Measurements from ENCODE around the gene PRKAG2. TPM values are rescaled to one million over a fixed set of nuclear protein-coding genes. Genes with fewer than 3 reads are reported as not detected.
"Not testable (repeated sequence)": the region's sequence is repeated elsewhere in the genome, so short reads cannot be mapped to it uniquely, and the experiment has no call there.

PRKAG2 gene
- total RNA-seq, 1 experiment from 2014 or later = 73.9 TPM

GRCh38 chr7:151539088-151539671, 337.7 kb downstream of the PRKAG2 start:
- POLR2A ChIA-PET = interaction anchor here (0.8 to 3.2 kb wide), 4 partner anchors 11 to 270 kb away, joined by 3 to 9 read pairs (median 4); partner anchors contain the start of gene RHEB
- Mint-ChIP-seq H3K27me3 (ENCODE audit: insufficient read depth, unreplicated experiment) (no peaks in the 10 kb centered on the region), H3K36me3 (ENCODE audit: insufficient read depth, unreplicated experiment) (no peaks in the 10 kb centered on the region), H3K27ac (ENCODE audit: low read depth, unreplicated experiment) (no peak overlapping the region), H3K4me1 (ENCODE audit: insufficient read depth, unreplicated experiment) (peaks cover 7% of the 10 kb centered on the region), H3K9me3 (ENCODE audit: unreplicated experiment) (no peaks in the 10 kb centered on the region), H3K4me3 (ENCODE audit: unreplicated experiment) (no peak overlapping the region)
- CTCF ChIA-PET = interaction anchor here (0.6 to 1.1 kb wide), 5 partner anchors 13 to 215 kb away, joined by 3 to 7 read pairs (median 3); no protein-coding TSS in a partner anchor
- BruUV-seq (replicated peaks) = no TSS peak
- TF ChIP-seq CTCF (IDR thresholded peaks at IDR 0.05; ENCODE audit: unreplicated experiment) = no peak
- no peak for DNase-seq (ENCODE audit: unreplicated experiment)
- intact Hi-C loops (cut with micrococcal nuclease) = no loop called here

- Mint-ChIP-seq H3K9me3 (ENCODE audit: unreplicated experiment) (no peaks in the 10 kb centered on the region), H3K4me3 (ENCODE audit: unreplicated experiment) (no peak overlapping the region), H3K27ac (ENCODE audit: low read depth, unreplicated experiment) (no peak overlapping the region), H3K36me3 (ENCODE audit: insufficient read depth, unreplicated experiment) (peaks cover 5% of the 10 kb centered on the region), H3K4me1 (ENCODE audit: insufficient read depth, unreplicated experiment) (peaks cover 7% of the 10 kb centered on the region), H3K27me3 (ENCODE audit: insufficient read depth, unreplicated experiment) (no peaks in the 10 kb centered on the region)
- no TSS peak for BruUV-seq (replicated peaks)
- TF ChIP-seq CTCF (IDR thresholded peaks at IDR 0.05; ENCODE audit: unreplicated experiment) = no peak
- DNase-seq (ENCODE audit: unreplicated experiment) = no peak
- ChIA-PET POLR2A (interaction anchor here (0.5 to 3.2 kb wide), 3 partner anchors 14 to 976 kb away, joined by 3 to 9 read pairs (median 3); partner anchors contain the start of gene RHEB), CTCF (interaction anchor here (0.6 to 1.1 kb wide), 5 partner anchors 14 to 221 kb away, joined by 3 to 7 read pairs (median 3); no protein-coding TSS in a partner anchor)
- intact Hi-C loops (cut with micrococcal nuclease) = no loop called here
Measured at GRCh38 chr7:151537818-151538561, 338.9 kb downstream of the PRKAG2 start.

GRCh38 chr7:151536178-151536577, 340.7 kb downstream of the PRKAG2 start:
- DNase-seq (ENCODE audit: unreplicated experiment); H3K27me3 Mint-ChIP-seq (ENCODE audit: insufficient read depth, unreplicated experiment); H3K9me3 Mint-ChIP-seq (ENCODE audit: unreplicated experiment); H3K4me1 Mint-ChIP-seq (ENCODE audit: insufficient read depth, unreplicated experiment); BruUV-seq (replicated peaks); intact Hi-C loops (cut with micrococcal nuclease); POLR2A ChIA-PET; H3K27ac Mint-ChIP-seq (ENCODE audit: low read depth, unreplicated experiment); H3K4me3 Mint-ChIP-seq (ENCODE audit: unreplicated experiment); H3K36me3 Mint-ChIP-seq (ENCODE audit: insufficient read depth, unreplicated experiment): not testable (repeated sequence)
- CTCF ChIA-PET = interaction anchor here (0.6 kb wide), 2 partner anchors 16 to 1101 kb away, joined by 3 to 4 read pairs; partner anchors contain the start of gene RHEB

GRCh38 chr7:151529842-151530241, 347.1 kb downstream of the PRKAG2 start:
- Mint-ChIP-seq H3K4me1 (ENCODE audit: insufficient read depth, unreplicated experiment) (no peaks in the 10 kb centered on the region), H3K36me3 (ENCODE audit: insufficient read depth, unreplicated experiment) (peaks cover 5% of the 10 kb centered on the region)
- CTCF ChIA-PET = no interaction called here

More at GRCh38 chr7:151529842-151530241, 347.1 kb downstream of the PRKAG2 start:
- Mint-ChIP-seq H3K27me3 (ENCODE audit: insufficient read depth, unreplicated experiment) (no peaks in the 10 kb centered on the region), H3K27ac (ENCODE audit: low read depth, unreplicated experiment) (no peak overlapping the region), H3K4me3 (ENCODE audit: unreplicated experiment) (no peak overlapping the region), H3K9me3 (ENCODE audit: unreplicated experiment) (peaks cover 10% of the 10 kb centered on the region)
- no peak for DNase-seq (ENCODE audit: unreplicated experiment)
- no peak for TF ChIP-seq CTCF (IDR thresholded peaks at IDR 0.05; ENCODE audit: unreplicated experiment)
- intact Hi-C loops (cut with micrococcal nuclease) = no loop called here
- POLR2A ChIA-PET = no interaction called here
- BruUV-seq (replicated peaks) = no TSS peak
